HG03025 (cell line): ENCODE measurements around the gene PARD3B.
"Not testable (repeated sequence)": the region's sequence is repeated elsewhere in the genome, so short reads cannot be mapped to it uniquely, and the experiment has no call there.

Experiments used
- ATAC-seq: cut with Tn5 transposase; IDR thresholded peaks from one replicate; pipeline ENCODE4 v1.9.1; 2021; ENCODE audit warnings: mild to moderate bottlenecking, moderate library complexity; ENCODE audit not compliant: unreplicated experiment, low FRiP score

Gene PARD3B

GRCh38 chr2:204538182-204539018 is 6.9 kb upstream of the PARD3B start:
- ATAC-seq: no peak

- no peak for ATAC-seq
Measured at GRCh38 chr2:204539019-204539385, 6.3 kb upstream of the PARD3B start.

GRCh38 chr2:204541637-204542036 is 3.6 kb upstream of the PARD3B start:
- no peak for ATAC-seq

GRCh38 chr2:204542982-204543608 is 2.2 kb upstream of the PARD3B start:
- ATAC-seq: no peak

DNA sequence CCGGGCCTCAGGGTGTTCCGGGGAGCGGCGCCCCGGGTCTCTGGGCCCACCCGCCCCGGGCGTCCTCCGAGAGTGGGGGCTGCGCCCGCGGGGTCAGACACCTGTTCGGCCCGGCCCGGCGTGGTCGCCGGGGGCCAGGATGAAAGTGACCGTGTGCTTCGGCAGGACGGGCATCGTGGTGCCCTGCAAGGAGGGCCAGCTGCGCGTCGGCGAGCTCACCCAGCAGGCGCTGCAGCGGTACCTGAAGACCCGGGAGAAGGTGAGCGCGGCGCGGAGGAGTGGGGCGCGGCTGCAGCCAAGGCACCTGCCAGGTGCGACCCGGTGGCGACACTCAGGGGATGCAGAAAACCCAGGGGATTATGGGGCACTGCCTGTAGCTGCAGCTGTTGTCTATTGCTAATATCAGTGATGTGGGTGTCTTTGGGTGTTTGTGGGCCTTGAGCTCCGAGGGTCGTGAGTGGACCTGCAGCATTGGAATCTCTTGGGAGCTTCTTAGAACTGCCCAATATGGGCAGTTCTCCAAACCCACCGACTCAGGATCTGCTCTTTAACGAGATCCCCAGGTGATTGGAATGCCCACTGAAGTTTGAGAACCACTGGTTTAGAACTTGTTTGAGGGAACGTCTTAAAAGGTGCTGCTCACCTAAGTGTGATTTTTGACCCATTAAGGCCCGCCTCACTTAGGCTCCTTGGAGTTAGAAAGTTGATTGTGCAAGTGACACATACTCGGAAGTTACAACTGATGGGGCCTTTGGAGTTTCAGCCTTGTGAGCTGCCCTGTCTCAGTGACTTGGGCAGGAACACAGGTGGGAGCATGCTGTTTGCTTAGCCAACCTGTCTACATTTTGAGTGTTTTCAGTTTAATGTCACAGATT is 823 bp downstream of the PARD3B start:
- ATAC-seq: peak; percentile 10

DNA sequence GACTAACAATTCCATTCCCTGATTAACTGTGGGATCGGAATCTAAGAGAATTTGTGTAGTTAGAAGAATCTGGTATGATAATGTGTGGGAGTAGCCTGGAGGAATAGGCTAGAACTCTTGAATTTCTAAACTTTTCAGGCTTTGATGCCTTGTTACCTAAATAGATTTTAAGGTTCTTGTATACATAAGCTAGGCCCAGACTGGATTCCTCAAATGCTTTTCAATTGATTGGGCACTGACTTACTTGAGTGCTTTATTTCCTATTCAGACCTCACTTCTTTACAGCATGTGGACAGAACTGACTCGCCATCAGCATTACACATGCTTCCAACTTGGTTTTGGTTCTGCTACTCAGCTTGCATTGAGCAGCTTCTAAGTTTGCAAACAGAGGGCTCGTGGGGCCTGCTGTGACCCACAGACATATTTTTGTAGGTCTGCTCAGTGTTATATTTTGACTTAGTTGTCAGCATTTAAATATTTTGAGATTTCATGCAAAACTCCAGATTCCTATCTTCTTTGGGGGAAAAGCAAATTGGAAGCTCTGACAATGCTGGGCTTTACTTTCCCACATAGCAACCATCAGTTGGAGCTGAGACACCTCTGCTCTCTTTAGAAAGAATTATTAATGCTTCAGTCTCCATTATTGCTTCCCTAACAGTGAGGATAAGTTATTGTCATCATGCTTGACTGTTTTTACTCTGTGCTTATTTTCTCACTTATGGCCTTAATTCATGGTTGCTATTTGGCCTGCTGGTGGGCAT is 5.7 kb downstream of the PARD3B start:
- ATAC-seq: no peak

DNA sequence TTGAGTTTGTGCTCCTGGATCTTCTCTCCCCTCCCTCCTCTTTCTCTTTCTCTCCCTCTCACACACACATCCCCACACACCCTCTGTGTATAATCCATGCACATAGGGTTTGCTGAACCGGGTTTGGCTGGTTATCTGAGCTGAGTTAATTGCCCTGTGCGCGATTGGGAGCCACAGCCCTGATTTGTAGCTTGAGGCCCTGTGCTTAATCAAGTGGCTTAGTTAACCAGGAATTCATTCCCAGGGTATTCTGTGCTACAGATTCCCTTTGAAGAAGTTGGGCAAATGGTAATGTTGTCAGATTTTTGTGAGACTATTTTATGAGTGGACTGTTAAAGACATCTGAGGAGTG is 6.2 kb downstream of the PARD3B start:
- no peak for ATAC-seq

- no peak for ATAC-seq
Measured at GRCh38 chr2:204557604-204558003, 12.3 kb downstream of the PARD3B start.

DNA sequence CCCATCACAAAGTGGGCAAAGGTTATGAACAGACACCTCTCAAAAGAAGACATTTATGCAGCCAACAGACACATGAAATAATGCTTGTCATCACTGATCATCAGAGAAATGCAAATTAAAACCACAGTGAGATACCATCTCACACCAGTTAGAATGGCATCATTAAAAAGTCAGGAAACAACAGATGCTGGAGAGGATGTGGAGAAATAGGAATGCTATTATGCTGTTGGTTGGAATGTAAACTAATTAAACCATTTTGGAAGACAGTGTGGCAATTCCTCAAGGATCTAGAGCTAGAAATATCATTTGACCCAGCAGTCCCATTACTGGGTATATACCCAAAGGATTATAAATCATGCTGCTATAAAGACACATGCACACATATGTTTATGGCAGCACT is 14.1 kb downstream of the PARD3B start:
- not testable (repeated sequence) for ATAC-seq

GRCh38 chr2:204560902-204561301 is 15.6 kb downstream of the PARD3B start:
- ATAC-seq: no peak

- ATAC-seq: no peak
Measured at GRCh38 chr2:204561771-204562170, 16.5 kb downstream of the PARD3B start.

- no peak for ATAC-seq
Measured at GRCh38 chr2:204566439-204566838, 21.2 kb downstream of the PARD3B start.

DNA sequence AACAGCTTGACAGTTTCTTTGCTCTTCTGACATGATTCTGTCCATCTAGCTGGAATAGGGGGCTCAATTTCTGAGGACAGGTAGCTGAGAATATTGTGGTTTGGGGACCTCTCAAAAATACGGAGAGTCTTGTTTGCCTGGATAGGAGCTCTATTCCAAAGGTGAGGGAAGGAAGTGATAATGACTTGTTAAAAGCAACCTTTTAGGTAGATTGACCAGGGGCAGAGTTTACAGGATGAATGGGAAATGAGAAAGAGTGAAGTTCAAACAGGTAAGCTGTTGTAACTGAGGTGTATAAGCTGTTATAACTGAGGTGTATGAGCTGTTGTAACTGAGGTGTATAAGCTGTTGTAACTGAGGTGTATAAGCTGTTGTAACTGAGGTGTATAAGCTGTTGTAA is 25.1 kb downstream of the PARD3B start:
- no peak for ATAC-seq

GRCh38 chr2:204571041-204571440 is 25.8 kb downstream of the PARD3B start:
- ATAC-seq: no peak

DNA sequence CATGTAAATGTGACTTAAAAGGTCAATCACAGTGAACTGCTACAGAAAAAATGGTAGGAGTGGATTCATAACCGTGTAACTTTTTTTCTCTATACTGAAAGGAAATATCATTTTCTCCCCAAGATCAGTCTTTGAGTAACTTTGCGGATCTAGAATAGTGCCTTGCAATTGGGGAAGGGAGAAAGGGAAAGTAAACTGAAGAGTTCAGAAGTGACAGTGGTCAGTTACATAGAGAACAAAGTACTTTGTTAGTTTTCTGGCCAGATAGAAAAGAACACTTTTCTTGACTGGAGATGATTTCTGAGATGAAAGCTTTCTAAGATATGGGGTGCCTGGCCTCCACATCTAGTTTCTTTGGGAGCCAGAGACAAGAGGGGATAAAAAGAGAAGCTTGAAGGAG is 26.6 kb downstream of the PARD3B start:
- no peak for ATAC-seq

GRCh38 chr2:204573221-204573620 is 27.9 kb downstream of the PARD3B start:
- no peak for ATAC-seq

DNA sequence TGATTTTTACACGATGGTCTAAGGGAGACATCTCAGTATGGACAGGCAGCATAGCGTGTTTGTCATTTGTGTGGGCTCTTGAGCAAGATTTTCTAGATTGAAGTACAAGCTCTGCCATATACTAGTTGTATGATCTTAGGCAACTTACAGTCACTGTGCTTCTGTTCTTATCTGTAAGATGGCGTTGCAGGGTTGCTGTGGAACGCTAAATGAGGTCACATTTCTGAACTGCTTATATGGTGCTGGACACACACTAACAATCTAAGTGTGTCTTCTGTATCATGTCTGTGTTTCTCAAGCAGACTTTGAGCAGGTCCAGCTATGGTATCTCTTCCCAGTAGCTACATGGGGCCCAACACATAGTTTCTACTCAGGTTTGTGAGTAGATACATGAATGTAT is 29.2 kb downstream of the PARD3B start:
- ATAC-seq: no peak

DNA sequence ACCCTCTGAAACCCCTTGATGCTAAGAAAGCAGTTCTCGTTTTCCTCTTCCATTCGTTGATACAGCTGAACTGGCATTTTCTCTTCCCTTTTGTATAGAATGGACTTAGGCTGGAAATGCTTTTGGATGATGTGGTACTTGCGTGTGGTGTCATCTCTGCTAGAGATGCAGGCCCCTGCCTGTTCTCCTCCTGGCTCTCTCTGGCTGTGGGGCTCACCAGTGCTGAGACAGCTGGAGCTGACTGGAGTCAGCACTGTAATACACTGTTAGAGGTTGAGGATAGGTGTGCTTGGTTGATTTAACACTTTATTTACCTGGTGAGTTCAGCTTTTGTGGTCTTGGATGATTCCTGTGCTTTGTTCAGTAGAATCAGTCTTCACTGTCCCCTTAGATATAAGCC is 30.2 kb downstream of the PARD3B start:
- no peak for ATAC-seq

DNA sequence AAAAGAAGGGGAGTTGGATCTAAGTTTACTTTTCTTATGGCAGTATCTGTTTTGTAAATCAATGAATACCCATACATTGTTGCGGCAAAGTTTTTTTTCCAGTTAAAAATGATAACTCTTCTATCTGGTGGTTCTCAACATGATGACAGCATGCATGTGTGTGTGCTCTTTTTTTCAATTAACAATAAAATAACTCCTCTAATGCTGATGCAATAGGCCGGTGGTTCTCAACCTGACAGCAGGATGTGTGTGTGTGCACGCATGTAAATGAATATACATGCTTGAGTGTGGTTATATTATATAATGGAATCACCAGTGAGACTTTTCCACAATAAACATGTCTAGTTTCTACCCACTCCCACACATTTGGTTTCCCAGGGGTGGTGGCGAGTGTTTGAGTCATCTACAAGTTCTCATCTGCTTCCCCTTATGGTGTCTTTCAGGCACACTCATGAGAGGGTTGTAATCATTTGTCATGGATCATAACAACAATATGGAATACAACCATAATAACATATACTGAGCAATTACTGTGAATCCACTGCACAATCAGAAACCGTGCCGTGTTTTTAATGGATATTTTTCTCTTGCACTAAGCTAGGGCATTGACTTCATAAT is 31.2 kb downstream of the PARD3B start:
- no peak for ATAC-seq

- no peak for ATAC-seq
Measured at GRCh38 chr2:204578928-204579598, 33.8 kb downstream of the PARD3B start.
